Fibroblast of villous mesenchyme (primary cell): ENCODE data around the gene OR9G1. TPM values are rescaled to one million over a fixed set of nuclear protein-coding genes. Genes with fewer than 3 reads are reported as not detected.
"Not testable (repeated sequence)": the region's sequence is repeated elsewhere in the genome, so short reads cannot be mapped to it uniquely, and the experiment has no call there.

ENCODE experiments used
- DNase-seq: peaks from one replicate; pipeline ENCODE4 v3.0.0-alpha.2; 2010; ENCODE audit warnings: low read depth
- H3K4me3 ChIP-seq: 2 replicates; pipeline ENCODE4 v1.5.1; 2011; ENCODE audit warnings: low read depth, mild to moderate bottlenecking, low read length
- CTCF ChIP-seq: IDR thresholded peaks from 2 replicates; pipeline ENCODE4 v1.5.1; 2012; ENCODE audit warnings: low read depth, mild to moderate bottlenecking, low read length; ENCODE audit not compliant: insufficient read depth
- total RNA-seq: library from RNA; depleted of rRNA; stranded (reverse); fragments of >200 nt; gene quantifications from 2 replicates; pipeline ENCODE4 v1.2.3, GENCODE V29; 2012

The OR9G1 gene
- not detected in 2 replicates for total RNA-seq

- no peak for DNase-seq
- no peak for TF ChIP-seq CTCF
- no peak within 1 kb of the TSS for H3K4me3 ChIP-seq
Measured at GRCh38 chr11:56698795-56699194, at the start of gene OR9G1. OR9G1 (plus strand) TSS chr11:56699095; CDS start chr11:56700388, 1,293 bp downstream.

- DNase-seq = no peak
- TF ChIP-seq CTCF = no peak
- H3K4me3 ChIP-seq = no peak overlapping the region
Measured at GRCh38 chr11:56659755-56660154, 39.1 kb upstream of the OR9G1 start.

GRCh38 chr11:56663386-56663785 is 35.5 kb upstream of the OR9G1 start, which contains the start of gene OR5AR1:
OR5AR1 (plus strand) TSS chr11:56663686; CDS start chr11:56663686, 0 bp downstream.
- no peak for TF ChIP-seq CTCF
- no peak for DNase-seq
- H3K4me3 ChIP-seq = no peak within 1 kb of the TSS

- no peak for TF ChIP-seq CTCF
- no peak overlapping the region for H3K4me3 ChIP-seq
- no peak for DNase-seq
Measured at GRCh38 chr11:56670984-56671383, 27.9 kb upstream of the OR9G1 start.

GRCh38 chr11:56688554-56689100 is 10.3 kb upstream of the OR9G1 start:
- no peak overlapping the region for H3K4me3 ChIP-seq
- DNase-seq = no peak
- TF ChIP-seq CTCF = no peak

GRCh38 chr11:56691179-56691578 is 7.7 kb upstream of the OR9G1 start:
- not testable (repeated sequence) for H3K4me3 ChIP-seq, DNase-seq

GRCh38 chr11:56693428-56693827 is 5.5 kb upstream of the OR9G1 start:
- H3K4me3 ChIP-seq = no peak overlapping the region
- no peak for DNase-seq
- no peak for TF ChIP-seq CTCF
